Measurements from ENCODE around the gene SRPRA. TPM values are rescaled to one million over a fixed set of nuclear protein-coding genes. Genes with fewer than 3 reads are reported as not detected.
A peak's percentile ranks its signal among the peaks of the same experiment; 100 is the strongest.

SRPRA gene
- total RNA-seq, 1 donor from 2014 or later: 40.0 TPM

DNA sequence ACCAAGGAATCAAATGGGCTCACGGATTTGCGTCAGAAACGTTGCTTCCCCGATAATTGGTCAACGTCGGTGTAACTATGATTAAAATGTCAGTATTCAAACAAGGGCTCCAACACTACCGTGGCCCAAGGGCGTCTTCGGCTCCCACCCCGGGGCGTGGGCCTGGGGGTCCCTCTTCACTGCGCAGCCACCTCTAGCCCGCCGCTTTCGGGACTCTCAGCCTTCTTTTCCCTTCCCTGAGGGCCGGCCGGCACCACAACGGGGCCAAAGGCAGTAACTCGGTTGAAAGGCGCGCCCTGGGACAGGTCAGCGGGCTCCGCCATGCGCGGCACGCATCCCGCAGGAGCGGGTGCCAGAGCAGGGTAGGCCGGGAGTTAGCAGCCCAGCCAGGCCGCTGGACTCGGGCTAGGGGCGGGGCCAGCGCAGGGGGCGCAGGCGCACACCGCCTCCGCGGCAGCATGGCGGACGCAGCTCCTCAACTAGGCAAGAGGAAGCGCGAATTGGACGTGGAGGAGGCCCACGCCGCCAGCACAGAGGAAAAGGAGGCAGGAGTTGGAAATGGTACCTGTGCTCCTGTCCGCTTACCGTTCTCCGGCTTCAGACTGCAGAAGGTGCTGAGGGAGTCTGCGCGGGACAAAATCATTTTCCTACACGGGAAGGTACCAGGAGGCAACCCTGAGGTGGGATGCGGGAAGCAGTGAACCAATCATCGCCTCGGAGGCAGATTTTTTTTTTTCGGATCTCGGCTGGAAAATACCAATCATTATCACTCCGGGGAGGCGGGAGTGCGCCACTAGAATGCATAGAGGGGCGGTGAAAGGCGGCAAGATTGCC, 35.1 kb upstream of the SRPRA start, which contains the start of gene DCPS:
Gene DCPS, plus strand, starts transcription at position 438 of the 834 bp plus-strand sequence. Its CDS starts 21 bp downstream, at position 459.
- Mint-ChIP-seq H3K36me3 (peaks cover 21% of the 10 kb centered on the region), H3K9me3 (peaks cover 4% of the 10 kb centered on the region), H3K27me3 (ENCODE audit: insufficient read depth, low read depth) (peaks cover 4% of the 10 kb centered on the region), H3K27ac (peak within 1 kb of the TSS; percentile 50), H3K4me1 (peaks cover 18% of the 10 kb centered on the region), H3K4me3 (peak within 1 kb of the TSS; percentile 83)
- Histone ChIP-seq H3K4me2 (peak within 1 kb of the TSS; percentile 79), H3K9me3 (ENCODE audit: low read depth) (no peaks in the 10 kb centered on the region), H2AFZ (replicated peaks) (peak within 1 kb of the TSS; percentile 46), H3K4me3 (peak within 1 kb of the TSS; percentile 42), H3F3A (ENCODE audit: low read depth) (no peaks in the 10 kb centered on the region), H3K4me1 (peaks cover 4% of the 10 kb centered on the region), H3K36me3 (no peaks in the 10 kb centered on the region), H3K27ac (no peak within 1 kb of the TSS), H3K27me3 (no peaks in the 10 kb centered on the region), H3K9ac (peak within 1 kb of the TSS; percentile 30), H4K20me1 (ENCODE audit: low read depth) (no peaks in the 10 kb centered on the region), H3K79me2 (ENCODE audit: low read depth) (peaks cover 23% of the 10 kb centered on the region)
- TF ChIP-seq EZH2 (IDR thresholded peaks at IDR 0.05): peak; percentile 30
- TF ChIP-seq EZH2phosphoT487 (IDR thresholded peaks at IDR 0.05): no peak
- peak; percentile 94 for DNase-seq (ENCODE audit: low spot score)

DNA sequence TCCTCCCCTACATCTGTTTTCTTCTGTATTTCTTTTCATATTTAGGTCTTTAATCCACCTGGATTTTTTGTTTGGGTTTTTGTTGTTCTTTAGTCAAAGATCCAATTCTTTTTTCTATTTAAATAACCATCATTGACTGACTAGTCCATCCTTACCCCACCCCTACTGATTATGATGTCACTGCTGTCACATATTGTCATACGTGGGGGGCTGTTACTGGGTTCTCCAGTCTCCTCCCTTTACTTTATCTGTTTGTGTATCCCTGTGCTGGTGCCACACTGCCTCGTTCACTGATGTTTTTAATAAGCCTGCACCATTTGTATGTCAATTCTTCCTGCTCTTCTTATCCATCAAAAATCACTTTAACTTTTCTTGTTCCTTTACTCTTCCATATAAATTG, 28.3 kb upstream of the SRPRA start:
- no peaks in the 10 kb centered on the region for H3K27me3 ChIP-seq
- H3K36me3 Mint-ChIP-seq: peaks cover 22% of the 10 kb centered on the region
- TF ChIP-seq EZH2phosphoT487 (IDR thresholded peaks at IDR 0.05) (no peak), EZH2 (IDR thresholded peaks at IDR 0.05) (no peak)
- TF ChIP-seq, protein P1, sequence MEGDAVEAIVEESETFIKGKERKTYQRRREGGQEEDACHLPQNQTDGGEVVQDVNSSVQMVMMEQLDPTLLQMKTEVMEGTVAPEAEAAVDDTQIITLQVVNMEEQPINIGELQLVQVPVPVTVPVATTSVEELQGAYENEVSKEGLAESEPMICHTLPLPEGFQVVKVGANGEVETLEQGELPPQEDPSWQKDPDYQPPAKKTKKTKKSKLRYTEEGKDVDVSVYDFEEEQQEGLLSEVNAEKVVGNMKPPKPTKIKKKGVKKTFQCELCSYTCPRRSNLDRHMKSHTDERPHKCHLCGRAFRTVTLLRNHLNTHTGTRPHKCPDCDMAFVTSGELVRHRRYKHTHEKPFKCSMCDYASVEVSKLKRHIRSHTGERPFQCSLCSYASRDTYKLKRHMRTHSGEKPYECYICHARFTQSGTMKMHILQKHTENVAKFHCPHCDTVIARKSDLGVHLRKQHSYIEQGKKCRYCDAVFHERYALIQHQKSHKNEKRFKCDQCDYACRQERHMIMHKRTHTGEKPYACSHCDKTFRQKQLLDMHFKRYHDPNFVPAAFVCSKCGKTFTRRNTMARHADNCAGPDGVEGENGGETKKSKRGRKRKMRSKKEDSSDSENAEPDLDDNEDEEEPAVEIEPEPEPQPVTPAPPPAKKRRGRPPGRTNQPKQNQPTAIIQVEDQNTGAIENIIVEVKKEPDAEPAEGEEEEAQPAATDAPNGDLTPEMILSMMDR (IDR thresholded peaks at IDR 0.05): no peak
- peaks cover 2% of the 10 kb centered on the region for H3K27me3 Mint-ChIP-seq (ENCODE audit: insufficient read depth, low read depth)
- no peaks in the 10 kb centered on the region for H4K20me1 ChIP-seq (ENCODE audit: low read depth)
- no peak overlapping the region for H2AFZ ChIP-seq (replicated peaks)
- H3K27ac ChIP-seq: no peak overlapping the region
- H3K4me3 ChIP-seq: no peak overlapping the region
- H3K4me1 Mint-ChIP-seq: no peaks in the 10 kb centered on the region
- no peak overlapping the region for H3K4me3 Mint-ChIP-seq
- no peaks in the 10 kb centered on the region for H3F3A ChIP-seq (ENCODE audit: low read depth)
- no peaks in the 10 kb centered on the region for H3K79me2 ChIP-seq (ENCODE audit: low read depth)
- no peak overlapping the region for H3K4me2 ChIP-seq
- no peak for DNase-seq (ENCODE audit: low spot score)
- H3K9me3 ChIP-seq (ENCODE audit: low read depth): no peaks in the 10 kb centered on the region
- no peak overlapping the region for H3K27ac Mint-ChIP-seq
- no peaks in the 10 kb centered on the region for H3K4me1 ChIP-seq
- no peaks in the 10 kb centered on the region for H3K9me3 Mint-ChIP-seq
- no peak overlapping the region for H3K9ac ChIP-seq
- H3K36me3 ChIP-seq: no peaks in the 10 kb centered on the region

DNA sequence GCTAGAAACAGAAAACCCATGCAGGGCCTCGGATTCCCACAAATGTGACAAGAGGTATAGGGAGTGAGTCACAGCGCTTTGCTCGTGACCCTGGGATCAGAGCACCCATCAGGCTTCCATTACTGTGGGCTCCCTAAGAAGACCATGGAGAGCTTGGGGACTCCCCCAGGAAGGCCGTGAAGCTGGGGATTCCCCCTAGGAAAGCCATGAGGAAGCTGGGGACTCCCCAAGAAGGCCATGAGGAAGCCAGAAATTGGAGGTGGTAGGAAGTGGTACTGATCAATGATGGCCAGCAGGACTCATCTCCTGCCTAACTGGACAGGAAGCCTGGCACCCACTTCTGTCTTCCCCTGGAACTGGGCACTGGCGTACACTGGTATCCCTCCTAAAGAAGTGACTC, 25.0 kb upstream of the SRPRA start:
- Histone ChIP-seq H3F3A (ENCODE audit: low read depth) (no peaks in the 10 kb centered on the region), H4K20me1 (ENCODE audit: low read depth) (no peaks in the 10 kb centered on the region), H3K36me3 (no peaks in the 10 kb centered on the region), H3K9me3 (ENCODE audit: low read depth) (no peaks in the 10 kb centered on the region), H3K79me2 (ENCODE audit: low read depth) (no peaks in the 10 kb centered on the region), H3K27ac (no peak overlapping the region), H3K4me2 (no peak overlapping the region), H3K27me3 (no peaks in the 10 kb centered on the region), H3K4me3 (no peak overlapping the region), H3K4me1 (no peaks in the 10 kb centered on the region), H3K9ac (no peak overlapping the region), H2AFZ (replicated peaks) (no peak overlapping the region)
- peaks cover 2% of the 10 kb centered on the region for H3K27me3 Mint-ChIP-seq (ENCODE audit: insufficient read depth, low read depth)
- no peak overlapping the region for H3K27ac Mint-ChIP-seq
- no peak overlapping the region for H3K4me3 Mint-ChIP-seq
- no peaks in the 10 kb centered on the region for H3K9me3 Mint-ChIP-seq
- H3K4me1 Mint-ChIP-seq: no peaks in the 10 kb centered on the region
- peaks cover 16% of the 10 kb centered on the region for H3K36me3 Mint-ChIP-seq
- TF ChIP-seq, protein P1 (IDR thresholded peaks at IDR 0.05): no peak
- TF ChIP-seq EZH2phosphoT487 (IDR thresholded peaks at IDR 0.05) (no peak), EZH2 (IDR thresholded peaks at IDR 0.05) (no peak)
- DNase-seq (ENCODE audit: low spot score): no peak

DNA sequence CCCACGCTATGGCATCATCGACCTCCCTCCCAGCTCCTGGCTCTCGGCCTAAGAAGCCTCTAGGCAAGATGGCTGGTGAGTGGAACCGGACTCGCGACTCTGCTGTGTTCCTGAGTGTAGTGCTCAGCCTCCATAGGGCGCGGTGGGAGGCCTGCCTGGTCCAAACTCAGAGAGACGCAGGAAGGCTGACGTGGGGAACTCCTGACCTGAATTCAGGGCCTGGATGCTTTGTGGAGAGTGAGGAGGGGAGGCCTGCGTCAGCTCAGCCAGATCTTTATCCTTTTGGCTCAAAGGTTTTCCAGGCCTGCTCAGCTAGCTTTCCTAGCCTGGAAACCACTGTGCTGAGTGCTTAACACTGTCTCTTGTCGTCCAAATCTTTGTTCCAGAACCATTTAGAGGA, 22.2 kb upstream of the SRPRA start:
- Mint-ChIP-seq H3K9me3 (no peaks in the 10 kb centered on the region), H3K27me3 (ENCODE audit: insufficient read depth, low read depth) (peaks cover 2% of the 10 kb centered on the region), H3K36me3 (peaks cover 18% of the 10 kb centered on the region), H3K4me1 (no peaks in the 10 kb centered on the region), H3K4me3 (no peak overlapping the region), H3K27ac (no peak overlapping the region)
- no peak overlapping the region for H3K9ac ChIP-seq
- H3K27ac ChIP-seq: no peak overlapping the region
- no peaks in the 10 kb centered on the region for H3K27me3 ChIP-seq
- no peak for DNase-seq (ENCODE audit: low spot score)
- no peaks in the 10 kb centered on the region for H3F3A ChIP-seq (ENCODE audit: low read depth)
- no peak overlapping the region for H3K4me2 ChIP-seq
- no peaks in the 10 kb centered on the region for H3K9me3 ChIP-seq (ENCODE audit: low read depth)
- no peaks in the 10 kb centered on the region for H3K36me3 ChIP-seq
- H3K4me1 ChIP-seq: no peaks in the 10 kb centered on the region
- H3K4me3 ChIP-seq: no peak overlapping the region
- TF ChIP-seq, protein P1 (IDR thresholded peaks at IDR 0.05): no peak
- TF ChIP-seq EZH2phosphoT487 (IDR thresholded peaks at IDR 0.05) (no peak), EZH2 (IDR thresholded peaks at IDR 0.05) (no peak)
- H2AFZ ChIP-seq (replicated peaks): no peak overlapping the region
- H3K79me2 ChIP-seq (ENCODE audit: low read depth): no peaks in the 10 kb centered on the region
- no peaks in the 10 kb centered on the region for H4K20me1 ChIP-seq (ENCODE audit: low read depth)

Data from neural progenitor cell (in vitro differentiated cells).